ENCODE data around the gene FBXW5.

FBXW5 gene

GRCh38 chr9:136944519-136945332, at the start of gene FBXW5, which contains the start of gene C8G:
FBXW5 (minus strand) TSS chr9:136944738; CDS start chr9:136944083, 655 bp downstream.
C8G (plus strand) TSS chr9:136945243; CDS start chr9:136945321, 78 bp downstream.
- peak; percentile 94 for DNase-seq

- DNase-seq, result no peak
Measured at GRCh38 chr9:136992819-136993369, 48.4 kb upstream of the FBXW5 start.

GRCh38 chr9:136991993-136992818, 47.7 kb upstream of the FBXW5 start, which contains the start of gene PAXX:
PAXX (plus strand) TSS chr9:136992422; CDS start chr9:136992444, 22 bp downstream.
- peak; percentile 96 for DNase-seq

GRCh38 chr9:136990242-136990911, 45.8 kb upstream of the FBXW5 start:
- DNase-seq, result no peak

- no peak for DNase-seq
Measured at GRCh38 chr9:136988872-136989271, 44.3 kb upstream of the FBXW5 start.

- no peak for DNase-seq
Measured at GRCh38 chr9:136985853-136986252, 41.3 kb upstream of the FBXW5 start.

- peak; percentile 17 for DNase-seq
Measured at GRCh38 chr9:136985027-136985602, 40.6 kb upstream of the FBXW5 start.

- DNase-seq, result no peak
Measured at GRCh38 chr9:136984464-136985026, 40.0 kb upstream of the FBXW5 start.

- no peak for DNase-seq
Measured at GRCh38 chr9:136983656-136984314, 39.2 kb upstream of the FBXW5 start.

GRCh38 chr9:136983167-136983566, 38.6 kb upstream of the FBXW5 start:
- DNase-seq, result no peak

- DNase-seq, result no peak
Measured at GRCh38 chr9:136982232-136983051, 37.9 kb upstream of the FBXW5 start, which contains the start of gene LCNL1. LCNL1 (plus strand) TSS chr9:136982993; CDS start chr9:136983587, 594 bp downstream.

GRCh38 chr9:136981588-136982231, 37.2 kb upstream of the FBXW5 start:
- DNase-seq, result no peak

- no peak for DNase-seq
Measured at GRCh38 chr9:136980669-136981478, 36.3 kb upstream of the FBXW5 start.

- no peak for DNase-seq
Measured at GRCh38 chr9:136979769-136980587, 35.4 kb upstream of the FBXW5 start.

- no peak for DNase-seq
Measured at GRCh38 chr9:136978865-136979544, 34.5 kb upstream of the FBXW5 start.

GRCh38 chr9:136978073-136978864, 33.7 kb upstream of the FBXW5 start:
- peak; percentile 64 for DNase-seq
